IPS DF 4.7 (cell line): ENCODE measurements around the gene ZNF254.
"Not testable (repeated sequence)": the region's sequence is repeated elsewhere in the genome, so short reads cannot be mapped to it uniquely, and the experiment has no call there.

ENCODE experiments used
- DNase-seq: peaks from one replicate; pipeline ENCODE4 v3.0.0-alpha.2; 2013; ENCODE audit warnings: low spot score; ENCODE audit errors: extremely low read depth

ZNF254 gene

GRCh38 chr19:24086974-24087595 is at the start of gene ZNF254:
Gene ZNF254 (plus strand): TSS chr19:24087187. CDS start chr19:24087308, 121 bp downstream.
- DNase-seq = peak; percentile 66

GRCh38 chr19:24040621-24041020 is 46.4 kb upstream of the ZNF254 start:
- no peak for DNase-seq

- not testable (repeated sequence) for DNase-seq
Observed at GRCh38 chr19:24041326-24041725, 45.7 kb upstream of the ZNF254 start.

GRCh38 chr19:24046550-24046949 is 40.4 kb upstream of the ZNF254 start:
- DNase-seq = no peak

- no peak for DNase-seq
Observed at GRCh38 chr19:24048261-24048660, 38.7 kb upstream of the ZNF254 start.

GRCh38 chr19:24049537-24049936 is 37.5 kb upstream of the ZNF254 start:
- DNase-seq = no peak

- no peak for DNase-seq
Observed at GRCh38 chr19:24051516-24051915, 35.5 kb upstream of the ZNF254 start.

- no peak for DNase-seq
Observed at GRCh38 chr19:24052811-24053210, 34.2 kb upstream of the ZNF254 start.

- DNase-seq = no peak
Observed at GRCh38 chr19:24053601-24054000, 33.4 kb upstream of the ZNF254 start.

GRCh38 chr19:24054044-24054935 is 32.7 kb upstream of the ZNF254 start:
- DNase-seq = no peak

GRCh38 chr19:24055548-24055947 is 31.4 kb upstream of the ZNF254 start:
- no peak for DNase-seq

- DNase-seq = no peak
Observed at GRCh38 chr19:24057144-24057543, 29.8 kb upstream of the ZNF254 start.

- DNase-seq = no peak
Observed at GRCh38 chr19:24059563-24060295, 27.3 kb upstream of the ZNF254 start.

- no peak for DNase-seq
Observed at GRCh38 chr19:24060687-24061356, 26.2 kb upstream of the ZNF254 start.

GRCh38 chr19:24062190-24062589 is 24.8 kb upstream of the ZNF254 start:
- DNase-seq = no peak

- DNase-seq = no peak
Observed at GRCh38 chr19:24063295-24063694, 23.7 kb upstream of the ZNF254 start.

GRCh38 chr19:24064175-24064574 is 22.8 kb upstream of the ZNF254 start:
- no peak for DNase-seq

GRCh38 chr19:24065243-24065642 is 21.7 kb upstream of the ZNF254 start:
- DNase-seq = no peak

- DNase-seq = no peak
Observed at GRCh38 chr19:24065865-24066604, 21.0 kb upstream of the ZNF254 start.

- DNase-seq = no peak
Observed at GRCh38 chr19:24069905-24070657, 16.9 kb upstream of the ZNF254 start.
